ENCODE measurements around the gene NUP153. TPM values are rescaled to one million over a fixed set of nuclear protein-coding genes. Genes with fewer than 3 reads are reported as not detected.

The NUP153 gene
- total and polyA plus RNA-seq, 10 of the 15 experiments (the other 5 are each of a cell fraction or from before 2014, with no cell fraction given): 13.9 to 77.7 (median 56.2) TPM

DNA sequence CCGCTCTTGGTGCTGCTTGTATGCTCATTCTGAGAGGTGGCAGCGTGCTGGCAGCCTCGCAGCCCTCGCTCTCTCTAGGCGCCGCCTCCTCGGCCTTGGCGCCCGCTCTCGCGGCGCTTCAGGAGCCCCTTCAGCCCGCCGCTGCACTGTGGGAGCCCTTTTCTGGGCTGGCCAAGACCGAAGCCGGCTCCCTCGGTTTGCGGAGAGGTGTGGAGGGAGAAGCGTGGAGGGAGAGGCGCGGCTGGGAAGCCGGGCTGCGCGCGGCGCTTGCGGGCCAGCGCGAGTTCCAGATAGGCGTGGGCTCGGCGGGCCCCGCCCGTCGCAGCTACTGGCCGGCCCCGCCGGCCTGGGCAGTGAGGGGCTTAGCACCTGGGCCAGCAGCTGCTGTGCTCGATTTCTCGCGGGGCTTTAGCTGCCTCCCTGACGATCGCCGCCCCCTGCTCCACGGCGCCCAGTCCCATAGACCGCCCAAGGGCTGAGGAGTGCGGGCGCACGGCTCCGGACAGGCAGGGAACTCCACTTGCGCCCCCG lies 126.1 kb downstream of the NUP153 start:
- Histone ChIP-seq H4K20me1 (ENCODE audit: control insufficient read depth, insufficient read depth) (no peaks in the 10 kb centered on the region), H2AFZ (ENCODE audit: control insufficient read depth, low read depth, low read length) (no peak overlapping the region), H3K4me2 (ENCODE audit: control insufficient read depth, insufficient read depth) (no peak overlapping the region), H3K4me1 (ENCODE audit: control insufficient read depth, insufficient read depth, low read length) (no peaks in the 10 kb centered on the region), H3K27ac (ENCODE audit: control insufficient read depth, insufficient read depth) (no peak overlapping the region), H3K36me3 (ENCODE audit: control insufficient read depth in 2 of 2, insufficient read depth in 2 of 2, low read length in 1 of 2) (no peaks in the 10 kb centered on the region), H3K9me3 (replicated peaks; ENCODE audit: control insufficient read depth, insufficient read depth, low read length) (peaks cover 4% of the 10 kb centered on the region; the same call in 2 of the 3 replicates), H3K79me2 (ENCODE audit: control insufficient read depth, insufficient read depth, low read length) (no peaks in the 10 kb centered on the region), H3K27me3 (replicated peaks in 1 of 2; ENCODE audit: control insufficient read depth in 2 of 2, insufficient read depth in 2 of 2, low read length in 1 of 2) (no peaks in the 10 kb centered on the region), H3K4me3 (no peak overlapping the region), H3K9ac (ENCODE audit: control insufficient read depth, insufficient read depth, low read length) (no peak overlapping the region)
- ChIA-PET SMC1A (ENCODE audit: uncharacterized antibody, unreplicated experiment) (interaction anchor here (1.4 to 6.2 kb wide), 3 partner anchors 11 to 423 kb away, joined by 3 to 60 read pairs (median 5); no protein-coding TSS in a partner anchor), POLR2A (no interaction called here), RAD21 (ENCODE audit: unreplicated experiment) (interaction anchor here (1.0 to 1.8 kb wide), 3 partner anchors 186 to 424 kb away, joined by 3 to 4 read pairs (median 3); no protein-coding TSS in a partner anchor), CTCF (interaction anchor here (0.6 to 5.6 kb wide), 6 partner anchors 72 to 422 kb away, joined by 3 to 70 read pairs (median 4); no protein-coding TSS in a partner anchor)
- BruUV-seq (replicated peaks): no TSS peak
- WGBS (ENCODE audit: insufficient coverage, insufficient replicate concordance, low lambda C conversion rate, missing lambda C conversion rate): 79% methylated on average over 52 of the region's 53 CpGs
- DNase-seq (ENCODE audit: low read depth, low spot score) (no peak), FAIRE-seq (no peak), ATAC-seq (no peak)
- in situ Hi-C loops (cut with MboI) (loop anchor here (5.0 kb wide), 1 partner anchor 423 kb away; no protein-coding TSS in a partner anchor), intact Hi-C loops (cut with micrococcal nuclease; ENCODE audit: unreplicated experiment) (no loop called here)
- no peak for TF ChIP-seq SMARCA5 (IDR thresholded peaks at IDR 0.05)

- no TSS peak for BruUV-seq (replicated peaks)
- no peaks in the 10 kb centered on the region for H3K27me3 ChIP-seq (replicated peaks in 1 of 2; ENCODE audit: control insufficient read depth in 2 of 2, insufficient read depth in 2 of 2, low read length in 1 of 2)
- FAIRE-seq: no peak
- DNase-seq (ENCODE audit: low read depth, low spot score): no peak
- H2AFZ ChIP-seq (ENCODE audit: control insufficient read depth, low read depth, low read length): no peak overlapping the region
- TF ChIP-seq HDAC6 (IDR thresholded peaks at IDR 0.05; ENCODE audit: unreplicated experiment): no peak
- TF ChIP-seq TBL1XR1 (IDR thresholded peaks at IDR 0.05; ENCODE audit: low read depth, low read length): no peak
- no peak for TF ChIP-seq DPF2 (IDR thresholded peaks at IDR 0.05)
- TF ChIP-seq, protein P1, sequence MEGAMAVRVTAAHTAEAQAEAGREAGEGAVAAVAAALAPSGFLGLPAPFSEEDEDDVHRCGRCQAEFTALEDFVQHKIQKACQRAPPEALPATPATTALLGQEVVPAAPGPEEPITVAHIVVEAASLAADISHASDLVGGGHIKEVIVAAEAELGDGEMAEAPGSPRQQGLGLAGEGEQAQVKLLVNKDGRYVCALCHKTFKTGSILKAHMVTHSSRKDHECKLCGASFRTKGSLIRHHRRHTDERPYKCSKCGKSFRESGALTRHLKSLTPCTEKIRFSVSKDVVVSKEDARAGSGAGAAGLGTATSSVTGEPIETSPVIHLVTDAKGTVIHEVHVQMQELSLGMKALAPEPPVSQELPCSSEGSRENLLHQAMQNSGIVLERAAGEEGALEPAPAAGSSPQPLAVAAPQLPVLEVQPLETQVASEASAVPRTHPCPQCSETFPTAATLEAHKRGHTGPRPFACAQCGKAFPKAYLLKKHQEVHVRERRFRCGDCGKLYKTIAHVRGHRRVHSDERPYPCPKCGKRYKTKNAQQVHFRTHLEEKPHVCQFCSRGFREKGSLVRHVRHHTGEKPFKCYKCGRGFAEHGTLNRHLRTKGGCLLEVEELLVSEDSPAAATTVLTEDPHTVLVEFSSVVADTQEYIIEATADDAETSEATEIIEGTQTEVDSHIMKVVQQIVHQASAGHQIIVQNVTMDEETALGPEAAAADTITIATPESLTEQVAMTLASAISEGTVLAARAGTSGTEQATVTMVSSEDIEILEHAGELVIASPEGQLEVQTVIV (IDR thresholded peaks at IDR 0.05; ENCODE audit: borderline replicate concordance, partially characterized antibody): no peak
- TF ChIP-seq TCF7 (IDR thresholded peaks at IDR 0.05; ENCODE audit: borderline replicate concordance): no peak
- no peak for TF ChIP-seq HCFC1 (IDR thresholded peaks at IDR 0.05; ENCODE audit: low read length)
- no peak overlapping the region for H3K27ac ChIP-seq (ENCODE audit: control insufficient read depth, insufficient read depth)
- ChIA-PET RAD21 (ENCODE audit: unreplicated experiment) (interaction anchor here (0.5 kb wide), 1 partner anchor 339 kb away, joined by 3 read pairs; no protein-coding TSS in a partner anchor), POLR2A (no interaction called here), SMC1A (ENCODE audit: uncharacterized antibody, unreplicated experiment) (interaction anchor here (0.6 kb wide), 1 partner anchor 212 kb away, joined by 3 read pairs; no protein-coding TSS in a partner anchor), CTCF (interaction anchor here (0.8 kb wide), 1 partner anchor 73 kb away, joined by 3 read pairs; no protein-coding TSS in a partner anchor)
- intact Hi-C loops (cut with micrococcal nuclease; ENCODE audit: unreplicated experiment): no loop called here
- H3K4me1 ChIP-seq (ENCODE audit: control insufficient read depth, insufficient read depth, low read length): no peaks in the 10 kb centered on the region
- no peaks in the 10 kb centered on the region for H3K36me3 ChIP-seq (ENCODE audit: control insufficient read depth in 2 of 2, insufficient read depth in 2 of 2, low read length in 1 of 2)
- H3K79me2 ChIP-seq (ENCODE audit: control insufficient read depth, insufficient read depth, low read length): no peaks in the 10 kb centered on the region
- ATAC-seq: no peak
- in situ Hi-C loops (cut with MboI): no loop called here
- H3K4me3 ChIP-seq: no peak overlapping the region
- WGBS (ENCODE audit: insufficient coverage, insufficient replicate concordance, low lambda C conversion rate, missing lambda C conversion rate): 47% methylated on average over 1 of the region's 1 CpG
- no peaks in the 10 kb centered on the region for H4K20me1 ChIP-seq (ENCODE audit: control insufficient read depth, insufficient read depth)
- H3K9ac ChIP-seq (ENCODE audit: control insufficient read depth, insufficient read depth, low read length): no peak overlapping the region
- H3K9me3 ChIP-seq (replicated peaks; ENCODE audit: control insufficient read depth, insufficient read depth, low read length): peaks cover 4% of the 10 kb centered on the region; the same call in 2 of the 3 replicates
- H3K4me2 ChIP-seq (ENCODE audit: control insufficient read depth, insufficient read depth): no peak overlapping the region
Measured at GRCh38 chr6:17577059-17577458, 129.7 kb downstream of the NUP153 start.

All from GM12878 (cell line).